Uterus (tissue), 4 donors: ENCODE data around the gene SNX9. TPM values are rescaled to one million over a fixed set of nuclear protein-coding genes. Genes with fewer than 3 reads are reported as not detected.

Source experiments
- DNase-seq, 2 donors: peaks; one replicate each; pipeline ENCODE4 v3.0.0-alpha.2; 2019 to 2020
- H3K27ac ChIP-seq, 2 donors: fragments of 200-600 bp; sonication (generic); 1 replicate in 1 of 2; 2 replicates in 1 of 2; pipeline ENCODE4 v1.5.1; 2016 to 2018
- H3K27me3 ChIP-seq, 2 donors: fragments of 200-600 bp; sonication (generic); one replicate each; pipeline ENCODE4 v1.5.1; 2018 to 2019; ENCODE audit warnings: control low read depth in 1 of 2
- H3K36me3 ChIP-seq, 2 donors: fragments of 200-600 bp; sonication (generic); one replicate each; pipeline ENCODE4 v1.5.1; 2019; ENCODE audit warnings: control low read depth in 1 of 2
- H3K4me1 ChIP-seq, 2 donors: fragments of 200-600 bp; sonication (generic); one replicate each; pipeline ENCODE4 v1.5.1; 2018 to 2019; ENCODE audit warnings: control low read depth in 1 of 2
- H3K4me3 ChIP-seq, 2 donors: fragments of 200-600 bp; sonication (generic); 1 replicate in 1 of 2; 2 replicates in 1 of 2; pipeline ENCODE4 v1.5.1; 2018 to 2019; ENCODE audit warnings: mild to moderate bottlenecking in 1 of 2
- H3K9me3 ChIP-seq, 2 donors: fragments of 200-600 bp; sonication (generic); one replicate each; pipeline ENCODE4 v1.5.1; 2019; ENCODE audit warnings: control low read depth in 1 of 2
- CTCF ChIP-seq, 4 experiments: fragments of 200-600 bp in 2 of 4; fragments of 450-650 bp in 2 of 4; sonication (generic) in 2 of 4; IDR thresholded peaks; one replicate each; pipeline ENCODE4 v1.5.1; 2016 to 2019; ENCODE audit warnings: antibody characterized with exemption in 4 of 4, mild to moderate bottlenecking in 2 of 4, moderate library complexity in 1 of 4
- POLR2A ChIP-seq, 2 donors: fragments of 450-650 bp; IDR thresholded peaks; one replicate each; pipeline ENCODE4 v1.6.1; 2016; ENCODE audit warnings: antibody characterized with exemption in 2 of 2, mild to moderate bottlenecking in 1 of 2, moderate library complexity in 1 of 2
- intact Hi-C: fragments of 100-400 bp; cut with DNase I; formaldehyde crosslinking; loops from one replicate; pipeline ENCODE4 v1.15.1; 2023; ENCODE audit warnings: low total_unique reads
- total RNA-seq, 4 donors: library from RNA; depleted of rRNA in 3 of 4; stranded (reverse); fragments of >200 nt in 3 of 4; gene quantifications; one replicate each; pipeline versions ENCODE4 v1.1.0 to v1.2.4, GENCODE V29; 2014 to 2023
- donor health status: DM: yes; HTN: yes; CAD: no.

Gene SNX9
- total RNA-seq, 4 donors from 2014 or later = 31.0 to 65.9 (median 50.5) TPM

GRCh38 chr6:157831018-157831369, 7.9 kb downstream of the SNX9 start:
- TF ChIP-seq POLR2A (IDR thresholded peaks at IDR 0.05) (no peak), CTCF (IDR thresholded peaks at IDR 0.05) (no peak)
- no peak overlapping the region for H3K4me3 ChIP-seq
- intact Hi-C loops = no loop called here
- H3K27me3 ChIP-seq = no peaks in the 10 kb centered on the region
- H3K4me1 ChIP-seq = peaks cover 0 to 10% of the 10 kb centered on the region in 2 donors
- H3K36me3 ChIP-seq = no peaks in the 10 kb centered on the region
- H3K27ac ChIP-seq = no peak overlapping the region
- no peaks in the 10 kb centered on the region for H3K9me3 ChIP-seq
- DNase-seq = no peak

- TF ChIP-seq CTCF (IDR thresholded peaks at IDR 0.05) (no peak), POLR2A (IDR thresholded peaks at IDR 0.05) (no peak)
- Histone ChIP-seq H3K9me3 (no peaks in the 10 kb centered on the region), H3K27ac (no peak overlapping the region), H3K27me3 (no peaks in the 10 kb centered on the region), H3K4me3 (no peak overlapping the region), H3K36me3 (no peaks in the 10 kb centered on the region), H3K4me1 (peaks cover 0 to 10% of the 10 kb centered on the region in 2 donors)
- intact Hi-C loops = no loop called here
- no peak for DNase-seq
Observed at GRCh38 chr6:157831424-157832249, 8.6 kb downstream of the SNX9 start.

GRCh38 chr6:157832250-157832967, 9.4 kb downstream of the SNX9 start:
- peaks cover 0 to 10% of the 10 kb centered on the region in 2 donors for H3K4me1 ChIP-seq
- intact Hi-C loops = no loop called here
- H3K4me3 ChIP-seq = no peak overlapping the region

DNA sequence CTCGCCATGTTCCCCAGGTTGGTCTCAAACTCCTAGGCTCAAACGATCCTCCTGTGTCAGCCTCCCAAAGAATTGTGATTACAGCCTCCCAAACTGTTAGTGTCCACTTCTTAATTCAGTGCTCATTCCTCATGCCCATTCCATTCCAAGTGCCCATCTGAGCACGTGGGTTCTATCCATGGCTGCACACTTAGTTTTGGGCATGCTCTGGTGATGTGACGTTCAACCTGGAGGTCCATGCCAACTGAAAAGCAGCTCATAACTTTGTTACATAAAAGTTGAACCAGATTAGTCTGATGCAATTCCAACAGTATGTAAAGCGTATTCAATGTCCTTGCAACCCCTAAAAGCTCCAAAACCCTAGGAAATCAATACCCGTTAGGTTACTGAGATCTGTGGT, 11.5 kb downstream of the SNX9 start:
- Histone ChIP-seq H3K4me3 (no peak overlapping the region), H3K27me3 (no peaks in the 10 kb centered on the region)
- TF ChIP-seq CTCF (IDR thresholded peaks at IDR 0.05) (no peak), POLR2A (IDR thresholded peaks at IDR 0.05) (no peak)

More at GRCh38 chr6:157832250-157832967, 9.4 kb downstream of the SNX9 start:
- no peak for TF ChIP-seq CTCF (IDR thresholded peaks at IDR 0.05)
- Histone ChIP-seq H3K9me3 (no peaks in the 10 kb centered on the region), H3K27me3 (no peaks in the 10 kb centered on the region), H3K27ac (no peak overlapping the region), H3K36me3 (no peaks in the 10 kb centered on the region)
- DNase-seq = no peak

More for the DNA sequence above, 11.5 kb downstream of the SNX9 start:
- Histone ChIP-seq H3K36me3 (no peaks in the 10 kb centered on the region), H3K4me1 (peaks cover 0 to 10% of the 10 kb centered on the region in 2 donors), H3K27ac (no peak overlapping the region), H3K9me3 (no peaks in the 10 kb centered on the region)
- intact Hi-C loops = no loop called here
- no peak for DNase-seq
